ENCODE results near the gene VMP1.

VMP1 gene

GRCh38 chr17:59762824-59763374, 55.4 kb downstream of the VMP1 start:
- no peak overlapping the region for H3K4me2 ChIP-seq (ENCODE audit: low read length)
- no peaks in the 10 kb centered on the region for H3K79me2 ChIP-seq (ENCODE audit: control insufficient read depth, low read length)
- peaks cover 15% of the 10 kb centered on the region for H3K36me3 ChIP-seq (ENCODE audit: control insufficient read depth, low read length)

GRCh38 chr17:59763861-59764260, 56.4 kb downstream of the VMP1 start:
- Histone ChIP-seq H3K27ac (ENCODE audit: low read depth, low read length) (no peak overlapping the region), H3F3A (ENCODE audit: control insufficient read depth, insufficient read depth) (no peaks in the 10 kb centered on the region), H3K4me2 (ENCODE audit: low read length) (no peak overlapping the region)

More at GRCh38 chr17:59762824-59763374, 55.4 kb downstream of the VMP1 start:
- TF ChIP-seq EZH2phosphoT487 (IDR thresholded peaks at IDR 0.05; ENCODE audit: borderline replicate concordance, low read length), result no peak
- no peak for TF ChIP-seq CTCF (IDR thresholded peaks at IDR 0.05; ENCODE audit: low read depth, low read length, poor library complexity, severe bottlenecking)
- H3K27me3 ChIP-seq (ENCODE audit: control insufficient read depth, low read length), result no peaks in the 10 kb centered on the region
- no peak overlapping the region for H3K27ac ChIP-seq (ENCODE audit: low read depth, low read length)
- H4K20me1 ChIP-seq (ENCODE audit: control insufficient read depth, insufficient read depth, low read depth, low read length), result no peaks in the 10 kb centered on the region
- H3K9me2 ChIP-seq (replicated peaks; ENCODE audit: control insufficient read depth, low read length), result no peaks in the 10 kb centered on the region
- no peak overlapping the region for H3K4me3 ChIP-seq (ENCODE audit: low read length)
- H3F3A ChIP-seq (ENCODE audit: control insufficient read depth, insufficient read depth), result no peaks in the 10 kb centered on the region
- peaks cover 6% of the 10 kb centered on the region; the same call in 1 of the 2 replicates for H3K4me1 ChIP-seq (ENCODE audit: control insufficient read depth, low read length)
- H3K9me3 ChIP-seq (ENCODE audit: control insufficient read depth, insufficient read depth, low read length), result peaks cover 5% of the 10 kb centered on the region; the same call in 1 of the 2 replicates

GRCh38 chr17:59764292-59764741, 56.9 kb downstream of the VMP1 start:
- Histone ChIP-seq H3K4me1 (ENCODE audit: control insufficient read depth, low read length) (peaks cover 6% of the 10 kb centered on the region; the same call in 1 of the 2 replicates), H3K79me2 (ENCODE audit: control insufficient read depth, low read length) (no peaks in the 10 kb centered on the region), H3K4me3 (ENCODE audit: low read length) (no peak overlapping the region), H3K27me3 (ENCODE audit: control insufficient read depth, low read length) (no peaks in the 10 kb centered on the region), H3K9me2 (replicated peaks; ENCODE audit: control insufficient read depth, low read length) (no peaks in the 10 kb centered on the region), H3F3A (ENCODE audit: control insufficient read depth, insufficient read depth) (peaks cover under 1% of the 10 kb centered on the region; the same call in 1 of the 2 replicates), H3K4me2 (ENCODE audit: low read length) (no peak overlapping the region), H3K27ac (ENCODE audit: low read depth, low read length) (no peak overlapping the region), H3K36me3 (ENCODE audit: control insufficient read depth, low read length) (peaks cover 6% of the 10 kb centered on the region), H3K9me3 (ENCODE audit: control insufficient read depth, insufficient read depth, low read length) (0 out of 2 replicates have a peak, but pooled peaks cover under 1% of the 10 kb centered on the region), H4K20me1 (ENCODE audit: control insufficient read depth, insufficient read depth, low read depth, low read length) (no peaks in the 10 kb centered on the region)
- TF ChIP-seq CTCF (IDR thresholded peaks at IDR 0.05; ENCODE audit: low read depth, low read length, poor library complexity, severe bottlenecking) (no peak), EZH2phosphoT487 (IDR thresholded peaks at IDR 0.05; ENCODE audit: borderline replicate concordance, low read length) (no peak)

More at GRCh38 chr17:59763861-59764260, 56.4 kb downstream of the VMP1 start:
- Histone ChIP-seq H3K9me2 (replicated peaks; ENCODE audit: control insufficient read depth, low read length) (no peaks in the 10 kb centered on the region), H3K4me3 (ENCODE audit: low read length) (no peak overlapping the region), H3K27me3 (ENCODE audit: control insufficient read depth, low read length) (no peaks in the 10 kb centered on the region), H4K20me1 (ENCODE audit: control insufficient read depth, insufficient read depth, low read depth, low read length) (no peaks in the 10 kb centered on the region), H3K4me1 (ENCODE audit: control insufficient read depth, low read length) (peaks cover 6% of the 10 kb centered on the region; the same call in 1 of the 2 replicates), H3K9me3 (ENCODE audit: control insufficient read depth, insufficient read depth, low read length) (peaks cover 3% of the 10 kb centered on the region; the same call in 1 of the 2 replicates), H3K79me2 (ENCODE audit: control insufficient read depth, low read length) (no peaks in the 10 kb centered on the region), H3K36me3 (ENCODE audit: control insufficient read depth, low read length) (peaks cover 6% of the 10 kb centered on the region)
- TF ChIP-seq EZH2phosphoT487 (IDR thresholded peaks at IDR 0.05; ENCODE audit: borderline replicate concordance, low read length), result no peak
- no peak for TF ChIP-seq CTCF (IDR thresholded peaks at IDR 0.05; ENCODE audit: low read depth, low read length, poor library complexity, severe bottlenecking)
